MCF 10A (cell line): ENCODE data around the gene ASTN2. TPM values are rescaled to one million over a fixed set of nuclear protein-coding genes. Genes with fewer than 3 reads are reported as not detected.

Experiments
- BruUV-seq: library from RNA; stranded (reverse); fragments of 400-500 nt; replicated peaks from 2 replicates; lab custom pipeline; 2021; lab: Mats Ljungman, UMichigan
- CTCF ChIA-PET: fragments of 300-600 bp; sonication (Branson Sonifier 250); formaldehyde crosslinking; extraction: SDS; loops from one replicate; lab custom pipeline; 2021; ENCODE audit warnings: antibody characterized with exemption, inconsistent platforms; lab: Yijun Ruan, JAX
- POLR2A ChIA-PET: fragments of 300-600, 350-650 bp; sonication (Branson Sonifier 250); formaldehyde crosslinking; extraction: SDS; loops from one replicate; lab custom pipeline; 2020; ENCODE audit warnings: antibody characterized with exemption, inconsistent platforms; lab: Yijun Ruan, JAX
- DNase-seq: peaks from one replicate; pipeline ENCODE4 v3.0.0-alpha.2; 2018; ENCODE audit not compliant: unreplicated experiment
- H3K27ac Mint-ChIP-seq: one replicate; pipeline ENCODE4 v1.8.0; 2022; ENCODE audit warnings: mild to moderate bottlenecking, low read depth, mixed read lengths; ENCODE audit not compliant: unreplicated experiment
- H3K27me3 Mint-ChIP-seq: one replicate; pipeline ENCODE4 v1.8.0; 2022; ENCODE audit warnings: mixed read lengths; ENCODE audit not compliant: insufficient read depth, unreplicated experiment
- H3K36me3 Mint-ChIP-seq: one replicate; pipeline ENCODE4 v1.8.0; 2022; ENCODE audit warnings: mild to moderate bottlenecking, moderate library complexity, mixed read lengths; ENCODE audit not compliant: insufficient read depth, unreplicated experiment
- H3K4me1 Mint-ChIP-seq: one replicate; pipeline ENCODE4 v1.8.0; 2022; ENCODE audit warnings: mixed read lengths; ENCODE audit not compliant: insufficient read depth, unreplicated experiment
- H3K4me3 Mint-ChIP-seq: one replicate; pipeline ENCODE4 v1.8.0; 2022; ENCODE audit warnings: mild to moderate bottlenecking, moderate library complexity, mixed read lengths; ENCODE audit not compliant: unreplicated experiment
- H3K9me3 Mint-ChIP-seq: one replicate; pipeline ENCODE4 v1.8.0; 2022; ENCODE audit warnings: mixed read lengths; ENCODE audit not compliant: unreplicated experiment
- CTCF ChIP-seq: fragments of 200-600 bp; IDR thresholded peaks from one replicate; pipeline ENCODE4 v1.8.0; 2022; ENCODE audit warnings: antibody characterized with exemption, mild to moderate bottlenecking; ENCODE audit not compliant: unreplicated experiment
- intact Hi-C: fragments of 100-400 bp; cut with micrococcal nuclease; formaldehyde crosslinking; loops from 2 replicates; pipeline ENCODE4 v1.14.1; 2022
- total RNA-seq: library from RNA; stranded (reverse); gene quantifications from 2 replicates; pipeline ENCODE4 v1.2.3, GENCODE V29; 2022

ASTN2 gene
- total RNA-seq, 1 experiment from 2014 or later, result 1.8 TPM

DNA sequence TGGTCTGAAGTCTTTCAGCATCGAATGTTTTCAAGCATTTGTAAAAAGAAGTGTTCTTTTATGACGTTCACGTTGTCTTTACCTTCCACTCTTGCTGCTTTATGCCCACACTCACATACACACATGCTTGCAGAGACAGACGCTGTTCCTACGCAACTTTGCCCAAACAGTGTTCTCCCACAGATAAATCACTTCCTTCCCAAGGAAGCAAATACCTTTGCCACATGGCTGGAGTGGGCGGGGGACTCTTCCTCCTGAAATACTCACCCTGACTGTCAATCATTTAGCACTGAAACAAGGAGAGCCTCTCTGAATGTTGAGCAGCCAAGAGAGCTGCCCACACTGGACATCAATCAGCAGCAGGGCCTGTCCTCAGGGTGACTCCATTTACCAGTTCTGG is 22.4 kb upstream of the ASTN2 start:
- H3K27ac Mint-ChIP-seq, result no peak overlapping the region
- H3K4me1 Mint-ChIP-seq, result no peaks in the 10 kb centered on the region

GRCh38 chr9:117435630-117436261 is 20.9 kb upstream of the ASTN2 start:
- CTCF ChIA-PET, result no interaction called here
- POLR2A ChIA-PET, result interaction anchor here (0.6 kb wide), 1 partner anchor 46 kb away, joined by 3 read pairs; no protein-coding TSS in a partner anchor
- Mint-ChIP-seq H3K36me3 (no peaks in the 10 kb centered on the region), H3K27ac (no peak overlapping the region), H3K9me3 (peaks cover 15% of the 10 kb centered on the region), H3K4me1 (no peaks in the 10 kb centered on the region), H3K4me3 (no peak overlapping the region), H3K27me3 (no peaks in the 10 kb centered on the region)
- TF ChIP-seq CTCF, result no peak
- BruUV-seq, result no TSS peak
- intact Hi-C loops, result no loop called here
- no peak for DNase-seq

More for the DNA sequence above, 22.4 kb upstream of the ASTN2 start:
- intact Hi-C loops, result no loop called here
- ChIA-PET POLR2A (no interaction called here), CTCF (no interaction called here)
- DNase-seq, result peak; percentile 30
- Mint-ChIP-seq H3K36me3 (no peaks in the 10 kb centered on the region), H3K9me3 (peaks cover 14% of the 10 kb centered on the region), H3K4me3 (no peak overlapping the region), H3K27me3 (no peaks in the 10 kb centered on the region)
- BruUV-seq, result no TSS peak
- TF ChIP-seq CTCF, result no peak

GRCh38 chr9:117434566-117434965 is 19.7 kb upstream of the ASTN2 start:
- no peak for TF ChIP-seq CTCF
- H3K4me3 Mint-ChIP-seq, result no peak overlapping the region
- H3K4me1 Mint-ChIP-seq, result no peaks in the 10 kb centered on the region
- DNase-seq, result peak; percentile 58
- intact Hi-C loops, result no loop called here
- H3K27ac Mint-ChIP-seq, result no peak overlapping the region
- BruUV-seq, result no TSS peak
- no peaks in the 10 kb centered on the region for H3K27me3 Mint-ChIP-seq
- H3K36me3 Mint-ChIP-seq, result no peaks in the 10 kb centered on the region
- H3K9me3 Mint-ChIP-seq, result peaks cover 15% of the 10 kb centered on the region
- CTCF ChIA-PET, result no interaction called here
- POLR2A ChIA-PET, result no interaction called here

DNA sequence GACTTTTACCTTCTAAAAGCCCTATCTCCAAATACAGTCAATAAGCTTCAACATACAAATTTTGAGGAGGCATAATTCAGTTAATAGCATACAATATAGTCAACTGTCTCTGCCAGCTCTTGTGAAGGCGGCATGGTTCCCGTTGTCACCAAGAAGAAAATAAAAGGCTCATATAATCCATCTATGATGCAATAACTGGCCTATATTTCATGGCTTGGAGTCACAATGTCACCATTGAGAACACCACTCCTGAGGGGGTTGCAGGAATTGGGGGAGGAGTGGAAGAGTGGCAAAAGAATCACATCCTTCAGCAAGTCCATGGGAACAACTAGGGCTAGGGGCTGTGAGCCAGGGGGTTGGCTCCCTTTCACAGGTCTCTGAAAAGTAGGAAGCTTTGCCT is 16.0 kb upstream of the ASTN2 start:
- BruUV-seq, result no TSS peak

More for the DNA sequence above, 16.0 kb upstream of the ASTN2 start:
- ChIA-PET CTCF (no interaction called here), POLR2A (no interaction called here)
- Mint-ChIP-seq H3K36me3 (no peaks in the 10 kb centered on the region), H3K9me3 (peaks cover 22% of the 10 kb centered on the region), H3K4me3 (no peak overlapping the region), H3K4me1 (no peaks in the 10 kb centered on the region), H3K27me3 (no peaks in the 10 kb centered on the region), H3K27ac (no peak overlapping the region)
- no peak for DNase-seq
- intact Hi-C loops, result no loop called here
- no peak for TF ChIP-seq CTCF
